ENCODE measurements around the gene PCDHGA8. TPM values are rescaled to one million over a fixed set of nuclear protein-coding genes. Genes with fewer than 3 reads are reported as not detected.
"Not testable (repeated sequence)": the region's sequence is repeated elsewhere in the genome, so short reads cannot be mapped to it uniquely, and the experiment has no call there.

The PCDHGA8 gene
- total and polyA plus RNA-seq, 2 donors, result 0.25 to 9.1 TPM

DNA sequence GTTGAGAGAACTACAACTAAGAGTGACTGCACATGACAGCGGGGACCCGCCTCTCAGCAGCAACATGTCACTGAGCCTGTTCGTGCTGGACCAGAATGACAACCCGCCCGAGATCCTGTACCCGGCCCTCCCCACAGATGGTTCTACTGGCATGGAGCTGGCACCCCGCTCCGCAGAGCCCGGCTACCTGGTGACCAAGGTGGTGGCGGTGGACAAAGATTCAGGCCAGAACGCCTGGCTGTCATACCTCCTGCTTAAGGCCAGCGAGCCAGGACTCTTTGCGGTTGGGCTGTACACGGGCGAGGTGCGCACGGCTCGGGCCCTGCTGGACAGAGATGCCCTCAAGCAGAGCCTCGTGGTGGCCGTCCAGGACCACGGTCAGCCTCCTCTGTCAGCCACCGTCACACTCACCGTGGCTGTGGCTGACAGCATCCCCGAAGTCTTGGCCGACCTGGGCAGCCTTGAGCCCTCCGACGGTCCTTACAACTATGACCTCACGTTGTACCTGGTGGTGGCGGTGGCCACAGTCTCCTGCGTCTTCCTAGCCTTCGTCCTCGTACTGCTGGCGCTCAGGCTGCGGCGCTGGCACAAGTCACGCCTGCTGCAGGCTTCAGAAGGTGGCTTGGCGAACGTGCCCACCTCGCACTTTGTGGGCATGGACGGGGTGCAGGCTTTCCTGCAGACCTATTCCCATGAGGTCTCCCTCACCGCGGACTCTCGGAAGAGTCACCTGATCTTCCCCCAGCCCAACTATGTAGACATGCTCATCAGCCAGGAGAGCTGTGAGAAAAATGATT lies 7.8 kb upstream of the PCDHGA8 start:
- Histone ChIP-seq H3K36me3 (ENCODE audit: insufficient read depth) (no peaks in the 10 kb centered on the region), H3K4me1 (ENCODE audit: insufficient read depth) (no peaks in the 10 kb centered on the region), H3K27ac (ENCODE audit: low read depth) (no peak overlapping the region), H3K4me3 (ENCODE audit: low read depth, low read length) (no peak overlapping the region)
- DNase-seq (ENCODE audit: extremely low spot score), result no peak
- 50% methylated on average over 43 of the region's 43 CpGs for WGBS

DNA sequence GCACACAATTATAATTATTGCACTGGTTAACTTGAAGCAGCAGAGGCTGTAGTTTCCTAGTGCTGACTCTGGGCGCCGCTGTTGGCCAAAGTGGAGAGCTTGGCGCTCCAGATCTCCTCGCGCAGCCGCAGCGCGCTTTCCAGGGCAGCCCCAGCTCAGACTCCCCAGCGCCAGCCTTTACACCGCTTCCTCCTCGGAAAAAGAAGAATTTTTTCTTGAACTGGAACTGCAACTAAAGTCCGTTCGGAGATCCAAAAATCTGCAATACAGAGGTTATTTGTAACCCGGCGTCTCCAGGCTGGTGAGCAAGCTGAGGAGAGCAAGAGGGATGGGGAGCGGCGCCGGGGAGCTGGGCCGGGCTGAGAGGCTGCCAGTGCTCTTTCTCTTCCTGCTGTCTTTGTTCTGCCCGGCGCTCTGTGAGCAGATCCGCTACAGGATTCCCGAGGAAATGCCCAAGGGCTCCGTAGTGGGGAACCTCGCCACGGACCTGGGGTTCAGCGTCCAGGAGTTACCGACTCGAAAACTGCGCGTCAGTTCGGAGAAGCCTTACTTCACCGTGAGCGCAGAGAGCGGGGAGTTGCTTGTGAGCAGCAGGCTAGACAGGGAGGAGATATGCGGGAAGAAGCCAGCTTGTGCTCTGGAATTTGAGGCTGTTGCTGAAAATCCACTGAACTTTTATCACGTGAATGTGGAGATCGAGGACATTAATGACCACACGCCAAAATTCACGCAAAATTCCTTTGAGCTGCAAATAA lies 4.7 kb upstream of the PCDHGA8 start, which contains the start of gene PCDHGB4:
Gene PCDHGB4, plus strand, starts transcription at position 142 of the 755 bp plus-strand sequence. Its CDS starts 187 bp downstream, at position 329.
- H3K27ac ChIP-seq (ENCODE audit: low read depth); H3K4me1 ChIP-seq (ENCODE audit: insufficient read depth); DNase-seq (ENCODE audit: extremely low spot score); H3K36me3 ChIP-seq (ENCODE audit: insufficient read depth): not testable (repeated sequence)
- WGBS, result 9% methylated on average over 19 of the region's 40 CpGs
- H3K4me3 ChIP-seq (ENCODE audit: low read depth, low read length), result peak within 1 kb of the TSS; percentile 23

- DNase-seq (ENCODE audit: extremely low spot score), result no peak
- Histone ChIP-seq H3K4me3 (ENCODE audit: low read depth, low read length) (no peak overlapping the region), H3K36me3 (ENCODE audit: insufficient read depth) (no peaks in the 10 kb centered on the region), H3K27ac (ENCODE audit: low read depth) (no peak overlapping the region), H3K4me1 (ENCODE audit: insufficient read depth) (no peaks in the 10 kb centered on the region)
- 46% methylated on average over 10 of the region's 10 CpGs for WGBS
Measured at GRCh38 chr5:141388661-141389060, 3.8 kb upstream of the PCDHGA8 start.

GRCh38 chr5:141389153-141390042 lies 3.0 kb upstream of the PCDHGA8 start:
- no peaks in the 10 kb centered on the region for H3K4me1 ChIP-seq (ENCODE audit: insufficient read depth)
- H3K36me3 ChIP-seq (ENCODE audit: insufficient read depth), result no peaks in the 10 kb centered on the region
- H3K27ac ChIP-seq (ENCODE audit: low read depth), result no peak overlapping the region
- H3K4me3 ChIP-seq (ENCODE audit: low read depth, low read length), result no peak overlapping the region
- no peak for DNase-seq (ENCODE audit: extremely low spot score)
- WGBS, result 33% methylated on average over 77 of the region's 77 CpGs

DNA sequence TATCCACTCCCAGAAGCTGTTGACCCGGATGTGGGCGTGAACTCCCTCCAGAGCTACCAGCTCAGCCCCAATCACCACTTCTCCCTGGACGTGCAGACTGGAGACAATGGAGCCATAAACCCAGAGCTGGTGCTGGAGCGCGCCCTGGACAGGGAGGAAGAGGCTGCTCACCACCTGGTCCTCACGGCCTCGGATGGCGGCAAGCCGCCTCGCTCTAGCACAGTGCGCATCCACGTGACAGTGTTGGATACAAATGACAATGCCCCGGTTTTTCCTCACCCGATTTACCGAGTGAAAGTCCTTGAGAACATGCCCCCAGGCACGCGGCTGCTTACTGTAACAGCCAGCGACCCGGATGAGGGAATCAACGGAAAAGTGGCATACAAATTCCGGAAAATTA lies 834 bp downstream of the PCDHGA8 start:
- Histone ChIP-seq H3K27ac (ENCODE audit: low read depth) (no peak overlapping the region), H3K36me3 (ENCODE audit: insufficient read depth) (no peaks in the 10 kb centered on the region), H3K4me1 (ENCODE audit: insufficient read depth) (no peaks in the 10 kb centered on the region), H3K4me3 (ENCODE audit: low read depth, low read length) (no peak overlapping the region)
- 32% methylated on average over 21 of the region's 21 CpGs for WGBS
- no peak for DNase-seq (ENCODE audit: extremely low spot score)

DNA sequence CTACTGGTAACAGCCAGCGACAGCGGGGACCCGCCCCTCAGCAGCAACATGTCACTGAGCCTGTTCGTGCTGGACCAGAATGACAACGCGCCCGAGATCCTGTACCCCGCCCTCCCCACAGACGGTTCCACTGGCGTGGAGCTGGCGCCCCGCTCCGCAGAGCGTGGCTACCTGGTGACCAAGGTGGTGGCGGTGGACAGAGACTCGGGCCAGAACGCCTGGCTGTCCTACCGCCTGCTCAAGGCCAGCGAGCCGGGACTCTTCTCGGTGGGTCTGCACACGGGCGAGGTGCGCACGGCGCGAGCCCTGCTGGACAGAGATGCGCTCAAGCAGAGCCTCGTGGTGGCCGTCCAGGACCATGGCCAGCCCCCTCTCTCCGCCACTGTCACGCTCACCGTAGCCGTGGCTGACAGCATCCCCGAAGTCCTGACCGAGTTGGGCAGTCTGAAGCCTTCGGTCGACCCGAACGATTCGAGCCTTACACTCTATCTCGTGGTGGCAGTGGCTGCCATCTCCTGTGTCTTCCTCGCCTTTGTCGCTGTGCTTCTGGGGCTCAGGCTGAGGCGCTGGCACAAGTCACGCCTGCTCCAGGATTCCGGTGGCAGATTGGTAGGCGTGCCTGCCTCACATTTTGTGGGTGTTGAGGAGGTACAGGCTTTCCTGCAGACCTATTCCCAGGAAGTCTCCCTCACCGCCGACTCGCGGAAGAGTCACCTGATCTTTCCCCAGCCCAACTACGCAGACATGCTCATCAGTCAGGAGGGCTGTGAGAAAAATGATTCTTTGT lies 2.2 kb downstream of the PCDHGA8 start:
- not testable (repeated sequence) for H3K27ac ChIP-seq (ENCODE audit: low read depth); H3K4me3 ChIP-seq (ENCODE audit: low read depth, low read length); H3K4me1 ChIP-seq (ENCODE audit: insufficient read depth); DNase-seq (ENCODE audit: extremely low spot score); H3K36me3 ChIP-seq (ENCODE audit: insufficient read depth)
- 37% methylated on average over 43 of the region's 53 CpGs for WGBS

DNA sequence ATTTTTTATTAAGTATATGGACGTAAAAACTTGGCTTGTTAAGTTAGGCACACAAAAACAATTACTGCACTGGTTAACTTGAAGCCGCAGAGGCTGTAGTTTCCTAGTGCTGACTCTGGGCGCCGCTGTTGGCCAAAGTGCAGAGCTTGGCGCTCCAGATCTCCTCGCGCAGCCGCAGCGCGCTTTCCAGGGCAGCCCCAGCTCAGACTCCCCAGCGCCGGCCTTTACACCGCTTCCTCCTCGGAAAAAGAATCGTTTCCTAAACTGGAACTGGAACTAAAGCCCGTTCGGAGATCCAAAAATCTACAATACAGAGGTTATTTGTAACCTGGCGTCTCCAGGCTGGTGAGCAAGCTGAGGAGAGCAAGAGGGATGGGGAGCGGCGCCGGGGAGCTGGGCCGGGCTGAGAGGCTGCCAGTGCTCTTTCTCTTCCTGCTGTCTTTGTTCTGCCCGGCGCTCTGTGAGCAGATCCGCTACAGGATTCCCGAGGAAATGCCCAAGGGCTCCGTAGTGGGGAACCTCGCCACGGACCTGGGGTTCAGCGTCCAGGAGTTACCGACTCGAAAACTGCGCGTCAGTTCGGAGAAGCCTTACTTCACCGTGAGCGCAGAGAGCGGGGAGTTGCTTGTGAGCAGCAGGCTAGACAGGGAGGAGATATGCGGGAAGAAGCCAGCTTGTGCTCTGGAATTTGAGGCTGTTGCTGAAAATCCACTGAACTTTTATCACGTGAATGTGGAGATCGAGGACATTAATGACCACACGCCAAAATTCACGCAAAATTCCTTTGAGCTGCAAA lies 5.5 kb downstream of the PCDHGA8 start, which contains the start of gene PCDHGB5:
Gene PCDHGB5, plus strand, starts transcription at position 192 of the 796 bp plus-strand sequence. Its CDS starts 181 bp downstream, at position 373.
- not testable (repeated sequence) for H3K27ac ChIP-seq (ENCODE audit: low read depth); DNase-seq (ENCODE audit: extremely low spot score); H3K4me1 ChIP-seq (ENCODE audit: insufficient read depth); H3K36me3 ChIP-seq (ENCODE audit: insufficient read depth)
- H3K4me3 ChIP-seq (ENCODE audit: low read depth, low read length), result peak within 1 kb of the TSS; percentile 6
- WGBS, result 7% methylated on average over 25 of the region's 43 CpGs

- no peak for DNase-seq (ENCODE audit: extremely low spot score)
- no peak overlapping the region for H3K27ac ChIP-seq (ENCODE audit: low read depth)
- H3K4me3 ChIP-seq (ENCODE audit: low read depth, low read length), result peak overlapping the region; percentile 6
- WGBS, result 27% methylated on average over 15 of the region's 15 CpGs
- no peaks in the 10 kb centered on the region for H3K4me1 ChIP-seq (ENCODE audit: insufficient read depth)
- no peaks in the 10 kb centered on the region for H3K36me3 ChIP-seq (ENCODE audit: insufficient read depth)
Measured at GRCh38 chr5:141398608-141399007, 6.2 kb downstream of the PCDHGA8 start.

GRCh38 chr5:141399555-141400258 lies 7.3 kb downstream of the PCDHGA8 start:
- no peak for DNase-seq (ENCODE audit: extremely low spot score)
- H3K36me3 ChIP-seq (ENCODE audit: insufficient read depth), result no peaks in the 10 kb centered on the region

GRCh38 chr5:141402553-141403243 lies 10.3 kb downstream of the PCDHGA8 start, which contains the start of gene PCDHGA9:
Gene PCDHGA9, plus strand, starts transcription at chr5:141402778. Its CDS starts 175 bp downstream, at chr5:141402953.
- no peak for DNase-seq (ENCODE audit: extremely low spot score)
- no peak within 1 kb of the TSS for H3K4me3 ChIP-seq (ENCODE audit: low read depth, low read length)
- H3K36me3 ChIP-seq (ENCODE audit: insufficient read depth), result no peaks in the 10 kb centered on the region
- 16% methylated on average over 27 of the region's 27 CpGs for WGBS
- H3K4me1 ChIP-seq (ENCODE audit: insufficient read depth), result no peaks in the 10 kb centered on the region
- no peak within 1 kb of the TSS for H3K27ac ChIP-seq (ENCODE audit: low read depth)

More at GRCh38 chr5:141399555-141400258, 7.3 kb downstream of the PCDHGA8 start:
- no peaks in the 10 kb centered on the region for H3K4me1 ChIP-seq (ENCODE audit: insufficient read depth)
- no peak overlapping the region for H3K4me3 ChIP-seq (ENCODE audit: low read depth, low read length)
- WGBS, result 23% methylated on average over 61 of the region's 61 CpGs
- H3K27ac ChIP-seq (ENCODE audit: low read depth), result no peak overlapping the region

DNA sequence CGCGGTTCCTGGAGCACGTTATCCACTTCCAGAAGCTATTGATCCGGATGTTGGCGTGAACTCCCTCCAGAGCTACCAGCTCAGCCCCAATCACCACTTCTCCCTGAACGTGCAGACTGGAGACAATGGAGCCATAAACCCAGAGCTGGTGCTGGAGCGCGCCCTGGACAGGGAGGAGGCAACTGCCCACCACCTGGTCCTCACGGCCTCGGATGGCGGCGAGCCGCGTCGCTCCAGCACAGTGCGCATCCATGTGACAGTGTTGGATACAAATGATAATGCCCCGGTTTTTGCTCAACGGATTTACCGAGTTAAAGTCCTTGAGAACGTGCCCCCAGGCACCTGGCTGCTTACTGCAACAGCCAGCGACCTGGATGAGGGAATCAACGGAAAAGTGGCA lies 11.0 kb downstream of the PCDHGA8 start:
- Histone ChIP-seq H3K4me1 (ENCODE audit: insufficient read depth) (no peaks in the 10 kb centered on the region), H3K36me3 (ENCODE audit: insufficient read depth) (no peaks in the 10 kb centered on the region), H3K27ac (ENCODE audit: low read depth) (no peak overlapping the region), H3K4me3 (ENCODE audit: low read depth, low read length) (no peak overlapping the region)
- WGBS, result 26% methylated on average over 22 of the region's 22 CpGs
- DNase-seq (ENCODE audit: extremely low spot score), result no peak

Measured in urinary bladder (tissue), 4 donors.